PC-3 (cell line): ENCODE data around the gene UTP14C. TPM values are rescaled to one million over a fixed set of nuclear protein-coding genes. Genes with fewer than 3 reads are reported as not detected.

ENCODE experiments used
- ATAC-seq: fragments of 200-7000 bp; cut with Tn5 transposase; 2 replicates; pipeline ENCODE4 v1.9.1; 2020; ENCODE audit warnings: mild to moderate bottlenecking, moderate library complexity
- BruUV-seq: library from RNA; stranded (reverse); fragments of 400-500 nt; replicated peaks from 2 replicates; lab custom pipeline; 2021; lab: Mats Ljungman, UMichigan
- CTCF ChIA-PET: fragments of 300-600 bp; sonication (Branson Sonifier 250); formaldehyde crosslinking; loops from one replicate; lab custom pipeline; 2022; ENCODE audit warnings: antibody characterized with exemption; lab: Charles Lee
- POLR2A ChIA-PET: fragments of 300-600 bp; sonication (Branson Sonifier 250); formaldehyde crosslinking; loops from one replicate; lab custom pipeline; 2022; ENCODE audit warnings: antibody characterized with exemption; ENCODE audit not compliant: unreplicated experiment; lab: Charles Lee
- DNase-seq: peaks from one replicate; pipeline ENCODE4 v3.0.0-alpha.2; 2015
- H2AFZ ChIP-seq: fragments of 300-600 bp; sonication (generic); 2 replicates; pipeline ENCODE4 v1.6.0; 2016; ENCODE audit warnings: antibody characterized with exemption, low read length
- H3F3A ChIP-seq: fragments of 300-600 bp; sonication (generic); one replicate; pipeline ENCODE4 v1.6.0; 2017; ENCODE audit warnings: antibody characterized with exemption, low read length, control low read depth, mild to moderate bottlenecking; ENCODE audit not compliant: unreplicated experiment
- H3K27ac ChIP-seq: fragments of 300-600 bp; sonication (generic); 2 replicates; pipeline ENCODE4 v1.5.1; 2016; ENCODE audit warnings: mild to moderate bottlenecking, low read length
- H3K27me3 ChIP-seq: fragments of 300-600 bp; sonication (generic); 2 replicates; pipeline ENCODE4 v1.6.1; 2016; ENCODE audit warnings: low read length, mixed read lengths
- H3K36me3 ChIP-seq: fragments of 300-600 bp; sonication (generic); 2 replicates; pipeline ENCODE4 v1.6.1; 2016; ENCODE audit warnings: low read depth, mixed run types, low read length, mixed read lengths
- H3K4me1 ChIP-seq: fragments of 300-600 bp; sonication (generic); 2 replicates; pipeline ENCODE4 v1.5.1; 2016; ENCODE audit warnings: low read length; ENCODE audit not compliant: insufficient read depth
- H3K4me2 ChIP-seq: fragments of 300-600 bp; sonication (generic); 2 replicates; pipeline ENCODE4 v1.6.0; 2016; ENCODE audit warnings: low read length
- H3K4me3 ChIP-seq: fragments of 300-600 bp; sonication (generic); 2 replicates; pipeline ENCODE4 v1.5.1; 2016; ENCODE audit warnings: mild to moderate bottlenecking, low read length, mixed read lengths
- H3K79me2 ChIP-seq: fragments of 300-600 bp; sonication (generic); 2 replicates; pipeline ENCODE4 v1.6.1; 2017; ENCODE audit warnings: low read length, mixed read lengths
- H3K9ac ChIP-seq: fragments of 300-600 bp; sonication (generic); 2 replicates; pipeline ENCODE4 v1.6.0; 2016; ENCODE audit warnings: mild to moderate bottlenecking, low read length
- H3K9me2 ChIP-seq: fragments of 300-600 bp; sonication (generic); replicated peaks from 2 replicates; pipeline ENCODE4 v1.6.1; 2016; ENCODE audit warnings: mixed run types, low read length, mixed read lengths
- H3K9me3 ChIP-seq: fragments of 300-600 bp; sonication (generic); 2 replicates; pipeline ENCODE4 v1.6.1; 2016; ENCODE audit warnings: low read length, mixed read lengths
- H4K20me1 ChIP-seq: fragments of 300-600 bp; sonication (generic); 2 replicates; pipeline ENCODE4 v1.6.1; 2016; ENCODE audit warnings: low read length, mixed read lengths
- EZH2 ChIP-seq: fragments of 300-600 bp; sonication (generic); IDR thresholded peaks from one replicate; pipeline ENCODE4 v1.6.1; 2017; ENCODE audit warnings: antibody characterized with exemption, mild to moderate bottlenecking, low read length; ENCODE audit not compliant: unreplicated experiment
- EZH2phosphoT487 ChIP-seq: fragments of 300-600 bp; sonication (generic); IDR thresholded peaks from 2 replicates; pipeline ENCODE4 v1.6.1; 2018; ENCODE audit warnings: mild to moderate bottlenecking, antibody characterized with exemption, low read length, borderline replicate concordance
- intact Hi-C: fragments of 100-400 bp; cut with micrococcal nuclease; formaldehyde crosslinking; loops from 2 replicates; pipeline ENCODE4 v1.9.0; 2023
- total RNA-seq: library from RNA; depleted of rRNA; stranded (reverse); fragments of >200 nt; gene quantifications from 2 replicates; pipeline ENCODE4 v1.2.3, GENCODE V29; 2014
- TF ChIP-seq, protein P1 (sequence below): fragments of 300-600 bp; sonication (generic); conservative IDR thresholded peaks from 2 replicates; pipeline ENCODE4 v1.5.1; 2017; ENCODE audit warnings: antibody characterized with exemption, low read depth, mild to moderate bottlenecking, low read length

UTP14C gene
- total RNA-seq, 1 experiment from 2014 or later = 5.0 TPM

DNA sequence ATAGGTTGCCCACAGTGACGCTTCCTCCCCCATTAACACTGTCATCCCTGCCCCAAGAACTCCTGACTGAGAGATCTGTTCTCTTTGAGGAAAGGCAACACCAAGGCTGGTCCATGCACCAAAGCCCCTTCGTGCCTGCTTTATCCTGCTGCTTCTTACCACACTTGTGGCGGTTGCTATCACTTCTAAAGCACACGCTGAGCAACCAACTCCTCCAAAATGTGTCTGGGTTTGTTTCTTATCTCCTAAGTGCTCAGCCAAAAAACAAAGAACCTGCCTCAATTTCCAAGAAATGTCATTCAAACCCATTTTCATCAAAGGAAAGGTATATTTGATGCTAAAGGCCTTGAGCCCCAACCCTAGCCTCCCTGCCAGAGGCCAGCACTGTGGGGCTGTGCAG lies 27.9 kb upstream of the UTP14C start:
- BruUV-seq = no TSS peak
- Histone ChIP-seq H3K36me3 (no peaks in the 10 kb centered on the region), H3K4me2 (no peak overlapping the region), H3K9me3 (no peaks in the 10 kb centered on the region), H3K9ac (no peak overlapping the region), H3K4me1 (peaks cover 16% of the 10 kb centered on the region), H3K79me2 (no peaks in the 10 kb centered on the region), H3K9me2 (no peaks in the 10 kb centered on the region), H3F3A (no peaks in the 10 kb centered on the region), H3K27ac (no peak overlapping the region), H3K4me3 (no peak overlapping the region), H4K20me1 (no peaks in the 10 kb centered on the region), H3K27me3 (no peaks in the 10 kb centered on the region), H2AFZ (no peak overlapping the region)
- DNase-seq (no peak), ATAC-seq (no peak)
- intact Hi-C loops = no loop called here
- TF ChIP-seq EZH2 (no peak), EZH2phosphoT487 (no peak)
- TF ChIP-seq, protein P1, sequence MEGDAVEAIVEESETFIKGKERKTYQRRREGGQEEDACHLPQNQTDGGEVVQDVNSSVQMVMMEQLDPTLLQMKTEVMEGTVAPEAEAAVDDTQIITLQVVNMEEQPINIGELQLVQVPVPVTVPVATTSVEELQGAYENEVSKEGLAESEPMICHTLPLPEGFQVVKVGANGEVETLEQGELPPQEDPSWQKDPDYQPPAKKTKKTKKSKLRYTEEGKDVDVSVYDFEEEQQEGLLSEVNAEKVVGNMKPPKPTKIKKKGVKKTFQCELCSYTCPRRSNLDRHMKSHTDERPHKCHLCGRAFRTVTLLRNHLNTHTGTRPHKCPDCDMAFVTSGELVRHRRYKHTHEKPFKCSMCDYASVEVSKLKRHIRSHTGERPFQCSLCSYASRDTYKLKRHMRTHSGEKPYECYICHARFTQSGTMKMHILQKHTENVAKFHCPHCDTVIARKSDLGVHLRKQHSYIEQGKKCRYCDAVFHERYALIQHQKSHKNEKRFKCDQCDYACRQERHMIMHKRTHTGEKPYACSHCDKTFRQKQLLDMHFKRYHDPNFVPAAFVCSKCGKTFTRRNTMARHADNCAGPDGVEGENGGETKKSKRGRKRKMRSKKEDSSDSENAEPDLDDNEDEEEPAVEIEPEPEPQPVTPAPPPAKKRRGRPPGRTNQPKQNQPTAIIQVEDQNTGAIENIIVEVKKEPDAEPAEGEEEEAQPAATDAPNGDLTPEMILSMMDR = no peak
- ChIA-PET POLR2A (no interaction called here), CTCF (no interaction called here)

DNA sequence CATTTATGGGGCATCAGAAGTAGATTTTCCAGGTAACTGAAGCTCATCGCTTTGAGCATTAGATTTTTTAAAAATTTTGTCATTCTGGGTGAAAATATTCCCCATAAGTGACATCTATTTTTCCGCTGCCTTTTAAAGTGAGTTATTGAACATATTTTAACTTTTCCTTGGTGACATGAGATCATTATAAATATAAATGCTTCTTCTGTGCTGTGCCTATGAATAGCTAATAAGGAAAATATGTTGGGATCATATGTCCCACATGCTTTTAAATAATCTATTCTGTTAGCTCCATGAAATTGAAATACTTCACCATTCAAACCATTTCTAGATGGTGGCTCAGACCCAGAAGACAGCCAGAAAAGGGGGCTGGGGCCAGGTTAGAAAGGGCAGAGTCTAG lies 27.3 kb upstream of the UTP14C start:
- TF ChIP-seq EZH2phosphoT487 = no peak
- TF ChIP-seq EZH2 = no peak
- TF ChIP-seq, protein P1 = no peak
- POLR2A ChIA-PET = no interaction called here
- no peak overlapping the region for H3K27ac ChIP-seq
- H4K20me1 ChIP-seq = no peaks in the 10 kb centered on the region
- no peaks in the 10 kb centered on the region for H3K9me3 ChIP-seq
- BruUV-seq = no TSS peak
- H3K9me2 ChIP-seq = no peaks in the 10 kb centered on the region
- no peaks in the 10 kb centered on the region for H3K27me3 ChIP-seq
- no peak overlapping the region for H2AFZ ChIP-seq
- no peaks in the 10 kb centered on the region for H3F3A ChIP-seq
- CTCF ChIA-PET = interaction anchor here (0.6 kb wide), 1 partner anchor 78 kb away, joined by 8 read pairs; no protein-coding TSS in a partner anchor
- no peak overlapping the region for H3K4me3 ChIP-seq
- DNase-seq (no peak), ATAC-seq (no peak)
- H3K4me1 ChIP-seq = peaks cover 16% of the 10 kb centered on the region
- no peak overlapping the region for H3K4me2 ChIP-seq
- H3K36me3 ChIP-seq = no peaks in the 10 kb centered on the region
- no peak overlapping the region for H3K9ac ChIP-seq
- intact Hi-C loops = no loop called here
- H3K79me2 ChIP-seq = no peaks in the 10 kb centered on the region

DNA sequence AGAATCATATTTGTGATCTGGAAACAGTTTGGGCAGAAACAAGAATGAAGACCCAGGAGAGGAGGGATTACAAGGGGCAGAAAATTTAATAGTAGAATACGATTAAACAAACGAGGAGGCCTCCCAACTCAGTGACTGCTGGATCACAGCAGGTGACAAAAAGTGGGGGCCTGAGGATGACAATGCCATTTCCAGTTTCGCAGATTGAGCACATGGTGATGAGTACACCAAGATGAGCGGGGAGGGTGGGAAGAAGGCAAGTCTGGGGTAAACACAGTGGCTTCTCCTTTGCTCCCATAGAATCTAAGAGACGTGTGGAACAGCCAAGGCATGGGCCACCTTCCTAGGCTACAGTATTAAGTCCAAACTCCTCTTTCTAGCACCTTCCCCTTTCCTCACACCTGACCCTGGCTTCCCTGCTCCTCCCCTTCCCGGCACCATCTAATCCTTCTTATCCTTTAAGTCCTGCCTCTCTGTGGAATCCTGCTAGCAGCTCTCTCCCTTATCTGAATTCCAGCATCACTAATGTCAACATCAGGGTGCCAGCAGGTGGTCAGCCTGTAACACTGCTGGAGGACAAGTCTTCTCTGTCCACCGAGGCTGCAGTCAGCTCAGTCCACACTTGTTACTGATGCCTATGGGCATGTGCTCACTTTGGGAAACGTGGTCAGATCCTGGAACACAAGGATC lies 26.7 kb upstream of the UTP14C start:
- BruUV-seq = no TSS peak
- CTCF ChIA-PET = interaction anchor here (0.6 kb wide), 1 partner anchor 78 kb away, joined by 8 read pairs; no protein-coding TSS in a partner anchor
- no peak overlapping the region for H2AFZ ChIP-seq
- TF ChIP-seq, protein P1 = no peak
- TF ChIP-seq EZH2phosphoT487 = no peak
- no peak for TF ChIP-seq EZH2
- intact Hi-C loops = no loop called here
- no peak overlapping the region for H3K9ac ChIP-seq
- H3K79me2 ChIP-seq = no peaks in the 10 kb centered on the region
- no peak for DNase-seq
- H3K4me2 ChIP-seq = no peak overlapping the region
- no peak overlapping the region for H3K27ac ChIP-seq
- H3K4me3 ChIP-seq = no peak overlapping the region
- POLR2A ChIA-PET = no interaction called here
- no peaks in the 10 kb centered on the region for H3K27me3 ChIP-seq
- no peaks in the 10 kb centered on the region for H3K9me2 ChIP-seq
- no peaks in the 10 kb centered on the region for H3K36me3 ChIP-seq
- no peaks in the 10 kb centered on the region for H3K9me3 ChIP-seq
- H3F3A ChIP-seq = no peaks in the 10 kb centered on the region
- peaks cover 16% of the 10 kb centered on the region for H3K4me1 ChIP-seq
- no peaks in the 10 kb centered on the region for H4K20me1 ChIP-seq
- ATAC-seq = no peak
